AG09309 (cell line): Measurements from ENCODE around the gene POMGNT1.

Experiments used
- DNase-seq: peaks from one replicate; pipeline ENCODE4 v3.0.0-alpha.2; 2010; ENCODE audit warnings: low read depth
- H3K4me3 ChIP-seq: 2 replicates; pipeline ENCODE4 v1.5.1; 2011; ENCODE audit warnings: mild to moderate bottlenecking, low read depth, low read length, moderate library complexity; ENCODE audit not compliant: control insufficient read depth
- TF ChIP-seq, protein P1 (sequence below): IDR thresholded peaks from 2 replicates; pipeline ENCODE4 v1.5.1; 2011; ENCODE audit warnings: mild to moderate bottlenecking, low read depth, low read length, inconsistent platforms; ENCODE audit not compliant: insufficient read depth, control insufficient read depth; ENCODE audit errors: missing control alignments

Gene POMGNT1

DNA sequence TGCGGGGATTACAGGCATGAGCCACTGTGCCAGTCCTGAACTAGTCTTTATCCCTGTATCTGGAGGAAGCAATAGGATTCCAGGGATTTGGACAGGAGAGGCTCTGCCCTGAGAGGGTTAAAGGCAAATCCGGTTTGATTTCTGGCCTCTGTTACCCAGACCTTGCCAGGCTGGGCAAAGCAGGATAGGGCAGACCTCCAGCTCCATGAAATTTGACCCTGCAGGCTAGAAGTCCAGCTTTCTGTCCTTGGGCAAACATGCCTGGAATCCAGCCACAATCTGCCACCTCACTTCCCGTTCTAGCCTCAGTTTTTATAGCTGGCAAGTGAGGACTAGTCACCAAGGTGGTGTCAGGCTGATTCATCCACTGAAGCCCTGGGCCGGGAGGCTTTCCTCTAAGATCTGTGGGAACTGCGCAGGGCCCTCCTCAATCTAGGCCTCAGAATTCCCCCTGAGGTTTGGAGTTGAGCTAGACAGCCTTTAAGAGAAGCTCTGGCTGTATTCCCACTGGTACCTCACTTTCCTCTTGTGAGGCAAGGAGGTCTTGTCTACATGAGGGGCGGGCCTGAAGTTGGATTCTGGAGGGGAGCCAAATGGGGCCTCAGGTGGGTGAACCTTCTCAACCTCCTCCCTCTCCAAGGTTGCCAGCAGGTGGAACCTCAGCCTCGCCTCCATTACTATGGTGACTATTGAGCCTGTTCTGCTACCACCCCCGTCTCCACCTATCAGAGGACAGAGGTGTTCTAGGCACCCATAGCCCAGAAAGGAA, 15.0 kb downstream of the POMGNT1 start:
- H3K4me3 ChIP-seq = no peak overlapping the region
- peak; percentile 90 for DNase-seq
- TF ChIP-seq, protein P1, sequence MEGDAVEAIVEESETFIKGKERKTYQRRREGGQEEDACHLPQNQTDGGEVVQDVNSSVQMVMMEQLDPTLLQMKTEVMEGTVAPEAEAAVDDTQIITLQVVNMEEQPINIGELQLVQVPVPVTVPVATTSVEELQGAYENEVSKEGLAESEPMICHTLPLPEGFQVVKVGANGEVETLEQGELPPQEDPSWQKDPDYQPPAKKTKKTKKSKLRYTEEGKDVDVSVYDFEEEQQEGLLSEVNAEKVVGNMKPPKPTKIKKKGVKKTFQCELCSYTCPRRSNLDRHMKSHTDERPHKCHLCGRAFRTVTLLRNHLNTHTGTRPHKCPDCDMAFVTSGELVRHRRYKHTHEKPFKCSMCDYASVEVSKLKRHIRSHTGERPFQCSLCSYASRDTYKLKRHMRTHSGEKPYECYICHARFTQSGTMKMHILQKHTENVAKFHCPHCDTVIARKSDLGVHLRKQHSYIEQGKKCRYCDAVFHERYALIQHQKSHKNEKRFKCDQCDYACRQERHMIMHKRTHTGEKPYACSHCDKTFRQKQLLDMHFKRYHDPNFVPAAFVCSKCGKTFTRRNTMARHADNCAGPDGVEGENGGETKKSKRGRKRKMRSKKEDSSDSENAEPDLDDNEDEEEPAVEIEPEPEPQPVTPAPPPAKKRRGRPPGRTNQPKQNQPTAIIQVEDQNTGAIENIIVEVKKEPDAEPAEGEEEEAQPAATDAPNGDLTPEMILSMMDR = no peak

DNA sequence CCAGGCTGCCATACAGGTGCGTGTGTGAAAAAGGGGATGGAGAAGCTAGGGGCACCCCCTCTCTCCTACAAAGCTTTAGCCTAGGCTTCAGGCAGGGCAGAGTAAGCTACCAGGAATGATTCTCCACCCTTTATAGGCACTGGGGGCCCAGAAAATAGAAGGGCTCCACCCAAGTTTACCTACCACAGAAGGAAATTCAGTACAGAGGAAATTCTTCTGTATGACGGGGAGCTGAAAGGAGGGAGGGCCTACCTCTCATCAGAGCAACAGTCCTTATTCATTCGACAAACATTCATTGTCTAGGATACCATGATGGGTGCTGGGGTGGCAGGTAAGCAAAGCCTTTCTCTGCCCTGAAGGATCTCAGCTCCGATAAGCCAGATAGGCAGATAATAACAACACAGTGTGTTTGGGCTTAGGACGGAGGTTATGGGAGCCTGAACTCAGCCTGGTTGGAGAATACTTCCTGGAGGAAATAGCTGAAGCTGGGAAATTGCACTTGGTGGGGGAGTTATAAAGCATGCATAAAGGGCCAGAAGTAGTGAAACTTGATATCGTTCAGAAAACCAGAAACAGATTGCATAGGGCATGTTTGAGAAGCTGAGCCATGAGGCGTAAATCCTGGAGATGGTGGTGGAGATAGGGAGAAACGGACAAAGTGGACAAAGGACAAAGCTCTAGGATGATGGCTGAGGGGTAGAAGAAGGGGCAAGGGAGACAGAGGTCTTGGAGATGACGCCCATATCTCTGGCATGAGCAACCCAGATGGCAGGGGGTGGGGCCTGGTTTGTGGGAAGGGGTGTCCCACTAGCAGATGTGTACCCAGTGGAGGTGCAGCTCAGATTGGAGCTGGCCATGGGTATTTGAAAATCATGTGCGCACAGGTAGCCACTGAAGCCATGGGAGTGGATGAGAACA, 16.6 kb downstream of the POMGNT1 start:
- TF ChIP-seq, protein P1 = no peak
- H3K4me3 ChIP-seq = no peak overlapping the region
- DNase-seq = peak; percentile 33

DNA sequence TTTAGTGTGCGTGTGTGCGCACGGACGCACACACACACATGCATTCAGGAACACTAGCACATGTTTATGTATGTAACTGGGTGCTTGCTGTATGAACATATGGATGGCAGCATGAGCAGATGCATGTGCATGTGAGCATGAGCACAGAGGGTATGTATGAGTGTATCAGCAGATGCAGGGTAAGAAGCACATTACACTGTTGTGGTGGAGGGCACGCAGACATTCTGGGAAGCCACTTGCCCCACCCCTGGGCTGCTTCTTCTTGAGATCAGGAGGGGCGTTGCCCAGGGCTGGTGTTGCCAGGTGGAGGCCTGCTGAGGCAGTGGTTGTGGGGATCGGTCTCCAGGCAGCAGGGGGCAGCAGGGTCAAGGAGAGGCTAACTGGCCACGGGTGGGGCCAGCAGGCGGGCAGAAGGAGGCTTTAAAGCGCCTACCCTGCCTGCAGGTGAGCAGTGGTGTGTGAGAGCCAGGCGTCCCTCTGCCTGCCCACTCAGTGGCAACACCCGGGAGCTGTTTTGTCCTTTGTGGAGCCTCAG, 18.1 kb downstream of the POMGNT1 start:
- TF ChIP-seq, protein P1 = no peak
- DNase-seq = no peak
- H3K4me3 ChIP-seq = no peak overlapping the region

DNA sequence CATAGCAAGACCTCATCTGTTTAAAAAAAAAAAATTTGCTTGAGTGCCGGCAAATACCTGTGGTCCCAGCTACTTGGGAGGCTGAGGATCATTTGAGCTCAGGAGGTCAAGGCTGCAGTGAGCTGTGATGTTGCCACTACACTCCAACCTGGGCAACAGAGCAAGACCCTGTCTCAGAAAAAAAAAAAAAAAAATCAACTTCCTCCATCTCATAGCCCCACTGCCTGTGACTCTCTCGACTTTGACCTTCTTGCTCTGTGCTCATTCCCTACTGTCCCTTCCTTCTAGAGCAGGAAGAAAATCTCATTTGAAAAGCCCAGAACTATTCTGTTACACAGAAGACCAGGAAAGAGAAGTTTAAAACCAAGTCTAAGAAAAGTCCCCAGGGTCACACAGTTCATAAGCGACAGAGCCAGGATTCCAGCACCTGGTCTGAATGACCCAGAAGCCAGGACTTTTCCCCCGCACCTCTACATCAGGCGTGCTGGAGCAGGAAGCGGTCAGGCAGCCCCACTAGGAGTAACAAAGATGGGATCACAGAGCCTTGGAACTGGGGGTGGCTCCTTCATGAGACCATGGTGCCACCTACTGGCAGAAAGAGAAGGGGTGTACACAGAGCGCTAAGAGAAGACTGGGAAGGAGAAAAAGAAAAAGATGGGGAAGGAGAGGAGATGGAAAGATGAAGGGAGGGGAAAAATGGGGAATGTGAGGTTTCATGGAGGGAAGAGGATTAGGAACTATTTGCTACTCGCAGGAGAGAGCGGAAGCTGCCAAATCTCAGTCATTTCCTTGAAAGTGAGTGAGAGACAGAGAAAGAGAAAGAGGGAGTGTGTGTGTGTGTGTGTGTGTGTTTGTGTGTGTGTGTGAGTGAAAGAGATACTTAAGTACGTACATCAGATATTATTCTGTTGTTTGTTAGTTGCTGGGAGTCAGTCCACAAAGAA, 18.8 kb downstream of the POMGNT1 start:
- TF ChIP-seq, protein P1 = peak; percentile 98
- peak; percentile 50 for DNase-seq
- H3K4me3 ChIP-seq = no peak overlapping the region

DNA sequence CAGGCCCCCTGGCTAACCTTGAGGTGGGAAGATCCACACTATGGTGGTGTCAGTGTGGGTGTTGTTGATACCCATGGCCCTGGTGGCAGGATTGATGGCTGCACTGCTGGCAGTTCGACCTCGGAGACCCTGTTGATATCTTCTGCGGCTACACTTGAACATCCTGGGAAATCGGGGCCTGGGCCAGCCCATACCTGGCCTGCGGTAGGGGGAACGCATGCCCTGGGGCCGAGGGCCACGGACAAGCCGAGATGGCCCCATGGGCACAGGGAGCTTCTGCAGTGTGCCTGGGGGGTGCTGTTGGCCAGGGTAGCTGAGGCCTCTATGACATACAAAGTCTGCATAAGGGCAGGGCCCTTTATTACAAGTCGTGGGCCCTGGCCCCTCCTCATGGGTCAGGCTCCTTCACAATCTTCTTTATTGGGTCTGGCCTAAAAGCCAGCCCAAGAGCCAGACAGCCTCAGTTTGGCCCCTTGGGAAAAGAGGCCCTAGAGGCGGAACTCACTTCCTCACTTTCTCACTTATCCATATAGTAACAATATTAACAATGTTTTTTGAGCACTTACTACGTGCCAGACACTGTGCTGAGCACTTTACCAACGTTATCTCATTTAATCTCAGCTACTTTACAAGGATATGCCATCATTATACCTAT, 21.9 kb downstream of the POMGNT1 start, which contains the start of gene P3R3URF:
Gene P3R3URF (minus strand): TSS at position 278 of the 655 bp plus-strand sequence. CDS start 17 bp downstream, at position 261.
- no peak for DNase-seq
- TF ChIP-seq, protein P1 = no peak
- no peak within 1 kb of the TSS for H3K4me3 ChIP-seq

DNA sequence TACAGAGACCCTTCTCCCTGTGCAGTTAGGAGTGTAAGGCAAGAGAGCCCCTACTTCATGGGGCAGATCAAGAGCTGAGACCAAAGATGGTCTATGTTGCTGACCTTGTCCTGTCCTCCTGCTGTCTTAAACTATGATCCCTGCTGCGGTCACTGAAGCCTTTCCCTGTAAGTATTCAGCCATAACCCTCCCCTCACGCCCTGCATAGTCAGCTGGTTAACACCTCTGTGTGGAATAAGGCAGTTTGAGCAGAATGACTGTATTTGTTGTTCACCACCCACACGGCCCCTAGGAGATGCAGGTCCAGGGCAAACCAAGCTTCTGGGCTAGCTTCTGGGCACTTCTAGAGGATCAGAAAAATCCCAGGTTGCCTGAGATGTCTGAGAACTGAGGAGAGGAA, 23.0 kb downstream of the POMGNT1 start:
- H3K4me3 ChIP-seq = no peak overlapping the region
- no peak for DNase-seq
- TF ChIP-seq, protein P1 = no peak
